Measurements from ENCODE around the gene STK32C.

GRCh38 chr10:132300582-132300981, 7.2 kb downstream of the STK32C start:
- no peak for TF ChIP-seq CTCF (IDR thresholded peaks at IDR 0.05)
- no peak for TF ChIP-seq POLR2A (IDR thresholded peaks at IDR 0.05)
